ENCODE results near the gene THSD4. TPM values are rescaled to one million over a fixed set of nuclear protein-coding genes. Genes with fewer than 3 reads are reported as not detected.

The THSD4 gene
- total and polyA plus RNA-seq, 9 of the 15 experiments (the other 6 are each of a cell fraction or from before 2014, with no cell fraction given), result 0.04 TPM; not detected in 5

- ATAC-seq, result no peak
- FAIRE-seq, result no peak
- WGBS (ENCODE audit: insufficient coverage, low coverage, missing lambda C conversion rate), result 0% methylated on average over 11 of the region's 11 CpGs
- CTCF ChIA-PET (ENCODE audit: low intra/inter-chr PET ratio), result no interaction called here
- Histone ChIP-seq H3K79me2 (ENCODE audit: control insufficient read depth, insufficient read depth, low read length) (no peaks in the 10 kb centered on the region), H4K20me1 (replicated peaks; ENCODE audit: control insufficient read depth, insufficient read depth, low read length) (no peaks in the 10 kb centered on the region; the same call in 1 of the 2 replicates), H3K9me1 (ENCODE audit: control insufficient read depth, insufficient read depth, low read length) (no peaks in the 10 kb centered on the region), H3K36me3 (ENCODE audit: control insufficient read depth, insufficient read depth, low read length) (no peaks in the 10 kb centered on the region), H3K27ac (ENCODE audit: extremely low read depth, low read depth, low read length) (no peak overlapping the region), H3K4me1 (replicated peaks in 1 of 2; ENCODE audit: control insufficient read depth in 2 of 2, insufficient read depth in 2 of 2, low read length in 2 of 2) (no peaks in the 10 kb centered on the region), H3K27me3 (ENCODE audit: control insufficient read depth in 2 of 2, insufficient read depth in 2 of 2, low read length in 2 of 2) (peaks cover 2 to 6% of the 10 kb centered on the region in 2 experiments; a peak in 3 of 5 replicates), H3K4me3 (no peak overlapping the region), H2AFZ (ENCODE audit: low read depth, low read length) (no peak overlapping the region), H3K9me3 (replicated peaks; ENCODE audit: control insufficient read depth, insufficient read depth, low read depth, low read length) (no peaks in the 10 kb centered on the region), H3K4me2 (ENCODE audit: insufficient read depth, low read length) (no peak overlapping the region), H3K9ac (ENCODE audit: insufficient read depth in 1 of 2, low read depth in 2 of 2, low read length in 2 of 2) (no peak overlapping the region)
- TF ChIP-seq ZNF589 (CRISPR knock-in tag; IDR thresholded peaks at IDR 0.05; ENCODE audit: low read depth), result no peak
- no peak for TF ChIP-seq CBFB (CRISPR knock-in tag; IDR thresholded peaks at IDR 0.05)
- no peak for TF ChIP-seq POLR2A (conservative IDR thresholded peaks at IDR 0.05)
- no peak for TF ChIP-seq SMARCA5 (IDR thresholded peaks at IDR 0.05)
- TF ChIP-seq SFPQ (IDR thresholded peaks at IDR 0.05; ENCODE audit: low read depth, low read length), result no peak
- TF ChIP-seq RUNX1 (IDR thresholded peaks at IDR 0.05; ENCODE audit: low read depth), result no peak
- TF ChIP-seq EZH2 (IDR thresholded peaks at IDR 0.05; ENCODE audit: borderline replicate concordance, low read depth, low read length), result no peak
- no peak for TF ChIP-seq POLR3G (IDR thresholded peaks at IDR 0.05; ENCODE audit: extremely low read depth, insufficient read length, insufficient replicate concordance)
- TF ChIP-seq RNF2 (IDR thresholded peaks at IDR 0.05), result no peak
- TF ChIP-seq THAP12 (CRISPR knock-in tag; IDR thresholded peaks at IDR 0.05), result no peak
- TF ChIP-seq HNRNPL (IDR thresholded peaks at IDR 0.05; ENCODE audit: low read depth, low read length), result no peak
- no peak for TF ChIP-seq ZFP30 (CRISPR knock-in tag; IDR thresholded peaks at IDR 0.05; ENCODE audit: borderline replicate concordance)
- TF ChIP-seq STAT5B (CRISPR knock-in tag; IDR thresholded peaks at IDR 0.05), result no peak
- TF ChIP-seq CAMTA2 (CRISPR knock-in tag; conservative IDR thresholded peaks at IDR 0.05), result no peak
- TF ChIP-seq ZNF780A (CRISPR knock-in tag; IDR thresholded peaks at IDR 0.05), result no peak
- no peak for TF ChIP-seq HMG20A (CRISPR knock-in tag; conservative IDR thresholded peaks at IDR 0.05)
- TF ChIP-seq MTA2 (IDR thresholded peaks at IDR 0.05; ENCODE audit: low read depth), result no peak
- DNase-seq (ENCODE audit: extremely low read depth in 1 of 4, low spot score in 3 of 4), result no peak
- BruUV-seq (replicated peaks), result no TSS peak
- POLR2A ChIA-PET, result no interaction called here
- in situ Hi-C loops (cut with MboI) (no loop called here), intact Hi-C loops (cut with micrococcal nuclease) (no loop called here)
Observed at GRCh38 chr15:71708741-71709140, 593.5 kb downstream of the THSD4 start.
